GM15510 (cell line): ENCODE measurements around the gene ASCC1.

ENCODE experiments used
- POLR2A ChIP-seq: IDR thresholded peaks from 3 replicates; pipeline ENCODE4 v1.6.1; 2011; ENCODE audit warnings: borderline replicate concordance; ENCODE audit not compliant: insufficient read length; ENCODE audit errors: extremely low read depth

The ASCC1 gene

DNA sequence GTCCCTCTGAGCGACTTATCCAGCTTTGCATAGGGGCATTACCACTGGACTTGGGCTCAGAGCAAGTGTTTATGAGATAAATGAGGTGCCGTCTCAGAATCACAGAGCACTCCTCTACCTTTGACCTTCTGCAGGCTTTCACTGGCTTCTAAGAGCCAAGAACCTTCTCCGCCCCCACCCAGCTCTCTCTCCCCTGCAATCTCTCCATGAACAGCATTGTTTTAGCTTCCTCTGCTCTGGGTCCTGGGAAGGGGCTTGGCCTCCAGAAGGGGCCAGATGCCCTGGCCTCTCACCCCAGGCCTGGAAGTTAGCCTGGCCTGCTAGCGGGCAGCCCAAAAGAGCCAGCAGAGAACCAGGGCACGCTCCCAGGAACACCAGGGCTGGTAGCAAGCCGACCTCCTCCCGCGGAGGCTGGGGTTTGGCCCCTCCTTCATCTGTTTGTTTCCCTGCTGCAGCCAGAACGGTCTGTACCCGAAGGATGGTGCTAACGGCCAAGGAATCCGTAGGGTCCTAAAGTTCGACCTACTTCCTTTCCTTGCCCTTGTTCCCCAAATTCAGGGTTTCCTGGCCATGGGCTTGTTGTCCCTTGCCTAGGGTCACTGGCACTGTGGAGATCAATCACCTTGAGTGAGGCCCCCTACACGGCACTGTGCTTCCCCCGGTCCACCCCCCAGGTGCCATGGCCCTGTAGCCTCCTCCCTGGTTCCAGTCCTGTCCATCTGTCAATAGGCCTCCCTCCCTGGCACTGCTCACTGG is 38.9 kb upstream of the ASCC1 start:
- TF ChIP-seq POLR2A = no peak

DNA sequence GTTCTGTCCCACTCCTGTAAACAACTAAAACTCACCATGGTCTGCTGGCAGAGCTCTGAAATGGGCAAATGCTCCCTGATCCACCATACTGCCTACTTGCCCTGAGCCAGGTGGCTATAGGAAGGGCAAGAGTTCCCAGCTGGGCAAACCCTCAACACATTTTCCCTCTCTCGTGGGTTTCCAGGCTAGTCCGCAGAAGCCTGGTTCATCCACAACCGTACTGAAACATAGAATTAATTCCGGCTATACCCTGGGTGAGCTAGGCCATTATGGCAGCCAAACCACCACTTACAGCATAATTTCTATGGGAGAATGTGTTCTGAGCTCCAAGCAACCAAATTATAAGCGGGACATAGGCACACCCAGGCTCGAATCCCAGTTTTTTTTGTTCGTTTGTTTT is 37.5 kb upstream of the ASCC1 start:
- TF ChIP-seq POLR2A = no peak

DNA sequence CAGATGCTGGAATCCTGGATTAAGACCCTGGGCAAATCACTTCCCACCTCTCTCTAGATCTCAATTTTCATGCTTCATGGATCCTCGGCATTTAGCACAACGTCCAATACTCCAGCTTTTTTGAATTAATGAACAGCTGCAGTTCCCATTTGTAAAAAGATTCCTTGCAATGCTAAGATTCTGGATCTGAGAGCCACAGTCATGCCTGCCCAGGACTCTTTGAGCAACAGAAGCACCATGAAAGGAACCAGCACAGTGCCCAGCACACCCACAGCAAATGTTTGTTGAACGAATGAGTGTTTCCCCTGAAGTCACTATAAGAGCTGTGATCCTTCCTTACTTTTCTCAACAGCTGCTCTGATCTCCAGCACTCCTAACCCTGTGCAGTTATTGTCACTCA is 36.9 kb upstream of the ASCC1 start:
- TF ChIP-seq POLR2A = no peak

DNA sequence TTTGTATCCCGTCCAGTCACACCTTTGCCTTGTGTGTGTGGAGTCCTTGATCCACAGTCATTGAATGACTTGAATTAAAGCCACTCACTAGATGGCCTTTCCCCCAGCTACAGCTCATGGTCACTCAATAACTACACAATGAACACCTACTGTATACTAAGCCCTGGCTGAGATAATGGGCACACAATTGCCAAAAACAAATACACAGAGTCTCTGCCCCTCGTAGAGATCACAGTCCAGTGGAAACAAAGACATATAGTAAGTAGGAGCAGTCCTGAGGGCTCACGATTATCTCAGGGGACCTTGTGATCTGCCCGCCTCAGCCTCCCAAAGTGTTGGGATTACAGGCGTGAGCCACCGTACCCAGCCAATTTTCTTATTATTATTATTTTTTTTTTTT is 35.6 kb upstream of the ASCC1 start:
- TF ChIP-seq POLR2A = no peak

DNA sequence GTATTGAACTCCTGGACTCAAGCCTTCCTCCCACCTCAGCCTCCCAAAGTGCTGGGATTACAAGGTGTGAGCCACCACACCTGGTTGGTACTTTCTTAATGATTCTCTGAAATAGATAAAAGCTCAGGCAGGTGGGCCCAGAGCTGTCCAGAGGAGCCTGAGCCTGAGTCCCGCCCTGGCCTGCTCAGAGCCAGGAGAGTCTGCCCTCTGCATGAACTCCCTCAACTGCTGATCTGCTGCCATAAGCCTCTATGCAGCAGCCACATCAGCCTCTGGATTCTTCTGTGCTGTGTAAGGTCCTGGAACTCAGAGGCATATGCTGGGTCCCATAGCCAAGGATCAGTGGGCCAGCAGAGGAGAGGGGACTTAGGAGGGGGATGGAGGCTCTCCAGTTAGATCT is 34.6 kb upstream of the ASCC1 start:
- no peak for TF ChIP-seq POLR2A

DNA sequence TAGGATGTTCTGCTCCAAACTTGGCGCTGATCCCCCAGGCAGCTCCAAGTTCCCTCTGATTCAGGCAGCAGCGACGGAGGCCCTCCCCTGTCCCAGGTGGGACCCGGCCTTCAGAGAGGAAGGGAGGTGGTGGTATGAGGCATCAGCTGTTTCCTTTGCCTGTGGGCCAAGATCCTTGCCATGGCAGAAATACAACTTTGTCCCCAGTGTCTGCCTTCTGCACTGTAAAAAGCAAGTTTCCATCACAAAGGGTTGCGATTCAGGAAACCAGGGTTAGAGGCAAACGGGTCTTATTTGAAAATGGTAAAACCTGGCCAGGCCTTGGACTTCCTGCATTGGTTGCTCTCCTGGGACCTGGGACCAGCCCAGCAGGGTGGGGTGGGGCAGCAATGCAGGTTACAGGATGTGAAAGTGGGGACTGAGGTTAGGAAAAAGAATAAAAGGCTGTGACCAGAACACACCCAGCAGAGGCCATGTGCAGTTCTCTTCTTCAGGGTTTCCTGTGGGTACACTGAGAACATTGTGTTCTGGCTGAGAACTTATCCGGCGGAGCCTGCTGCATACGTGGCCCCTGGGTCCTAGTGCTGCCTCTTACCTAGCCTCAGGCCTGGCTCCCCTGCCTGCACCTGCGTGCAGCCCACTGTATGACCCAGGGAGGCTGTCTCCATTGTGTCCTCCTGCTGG is 32.5 kb upstream of the ASCC1 start:
- peak; percentile 72 for TF ChIP-seq POLR2A

DNA sequence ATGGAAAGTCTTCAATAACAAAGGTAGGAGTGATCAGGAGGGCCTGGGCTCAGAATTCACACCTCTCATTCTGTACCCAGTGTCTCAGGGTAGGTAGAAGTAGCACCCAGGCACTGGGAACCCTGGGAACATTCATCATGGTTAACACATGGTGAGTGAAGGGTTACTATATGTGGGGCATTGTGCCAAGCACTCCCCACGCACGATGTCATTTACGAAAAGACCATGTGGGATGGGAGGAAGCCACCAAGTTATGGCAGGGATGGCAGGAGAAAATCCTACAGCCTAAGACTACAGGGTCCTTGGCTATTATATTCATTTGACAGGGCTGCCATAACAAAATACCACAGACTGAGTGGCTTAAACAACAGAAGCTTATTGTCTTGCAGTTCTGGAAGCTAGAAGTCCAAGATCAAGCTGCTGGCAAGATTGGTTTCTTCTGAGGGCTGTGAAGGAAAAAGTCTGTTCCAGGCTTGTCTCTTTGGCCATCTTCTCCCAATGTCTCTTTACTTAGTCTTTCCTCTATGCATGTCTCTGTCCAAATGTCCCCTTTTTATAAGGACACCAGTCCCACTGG is 30.0 kb upstream of the ASCC1 start:
- no peak for TF ChIP-seq POLR2A

DNA sequence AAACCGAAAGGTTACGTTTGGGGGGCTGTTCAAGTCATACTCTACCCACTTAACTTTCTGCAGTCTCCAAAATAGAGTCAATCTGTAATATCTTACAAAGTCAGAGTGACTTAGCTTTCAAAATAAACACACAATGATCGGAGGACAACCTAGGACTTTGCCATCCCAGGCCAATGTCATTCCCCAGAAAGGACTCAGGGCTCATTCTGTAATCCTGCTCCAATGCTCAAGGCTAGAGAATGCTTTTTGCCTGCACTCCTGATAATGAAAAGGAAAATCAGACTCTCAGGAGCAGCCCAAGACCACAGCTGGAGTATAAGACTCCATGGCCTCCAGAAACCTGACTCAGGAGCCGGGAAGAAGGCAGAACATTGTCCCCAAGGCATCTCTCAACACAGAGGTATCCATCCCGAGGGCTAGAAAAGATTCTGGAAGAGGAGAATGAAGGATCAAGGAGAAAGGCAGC is 28.5 kb upstream of the ASCC1 start:
- no peak for TF ChIP-seq POLR2A

DNA sequence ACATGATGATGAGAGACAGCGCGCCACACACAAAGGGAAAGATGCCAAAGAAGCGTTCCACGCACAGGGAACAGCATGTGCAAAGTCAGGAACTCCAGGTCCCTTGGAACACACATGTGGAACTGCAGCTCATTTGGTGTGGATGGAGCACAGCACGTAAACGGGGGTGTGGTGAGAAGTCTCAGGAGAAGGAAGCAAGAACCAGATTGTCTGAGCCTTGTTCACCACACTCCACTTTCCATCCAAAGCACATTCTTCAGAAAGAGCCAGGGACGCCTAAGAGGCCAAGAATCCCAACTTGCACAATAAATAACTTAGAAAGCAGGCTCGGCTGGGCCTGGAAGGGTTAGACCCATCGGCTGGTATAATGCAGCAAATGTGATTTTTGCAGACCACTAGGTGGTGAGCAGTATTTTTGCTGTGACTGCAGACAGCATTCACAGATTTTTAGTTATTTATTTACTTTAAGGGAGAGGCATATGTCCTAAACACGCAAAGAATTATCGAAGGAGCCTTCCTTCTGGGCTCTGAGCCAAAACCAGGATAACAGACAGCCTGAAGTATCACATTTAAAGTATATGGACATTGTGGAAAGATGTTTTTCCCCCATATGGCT is 27.9 kb upstream of the ASCC1 start:
- TF ChIP-seq POLR2A = no peak

DNA sequence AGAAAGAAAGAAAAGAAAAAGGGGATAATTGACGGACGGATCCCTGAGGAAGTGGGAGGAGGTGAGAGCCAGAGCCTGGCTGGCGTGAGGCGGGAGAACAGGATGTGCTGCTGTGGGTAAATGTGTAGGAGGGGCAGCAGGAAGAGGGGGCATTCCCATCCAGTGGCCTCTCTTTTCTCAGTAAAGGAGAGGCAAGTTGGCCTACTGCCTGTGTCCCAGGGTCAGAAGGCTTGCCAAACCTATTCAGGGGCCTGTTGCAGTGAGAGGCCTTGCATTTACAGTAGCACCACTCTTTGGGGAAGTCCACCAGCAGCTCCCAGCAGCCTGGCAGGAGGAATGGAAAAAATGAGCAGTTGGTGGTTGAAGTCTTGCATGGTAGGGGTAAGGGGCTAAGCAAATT is 26.6 kb upstream of the ASCC1 start:
- no peak for TF ChIP-seq POLR2A

DNA sequence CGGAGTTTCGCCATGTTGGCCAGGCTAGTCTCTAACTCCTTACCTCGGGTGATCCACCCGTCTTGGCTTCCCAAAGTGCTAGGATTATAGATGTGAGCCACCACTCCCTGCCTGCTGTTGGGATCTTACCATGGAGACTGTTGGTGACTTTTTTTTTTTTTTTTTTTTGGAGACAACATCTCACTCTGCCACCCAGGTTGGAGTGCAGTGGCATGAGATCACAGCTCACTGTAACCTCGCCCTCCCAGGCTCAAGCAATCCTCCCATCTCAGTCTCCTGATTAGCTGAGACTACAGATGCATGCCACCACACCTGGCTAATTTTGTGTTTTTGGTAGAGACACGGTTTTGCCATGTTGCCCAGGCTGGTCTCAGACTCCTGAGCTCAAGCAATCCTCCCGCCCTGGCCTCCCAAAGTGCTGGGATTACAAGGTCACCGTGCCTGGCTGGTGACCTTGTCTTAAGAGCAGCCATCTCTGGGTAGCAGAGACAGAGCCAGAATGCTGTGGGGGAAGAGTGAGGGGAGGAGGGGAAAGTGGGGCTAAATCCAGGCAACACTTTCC is 25.7 kb upstream of the ASCC1 start:
- TF ChIP-seq POLR2A = no peak

DNA sequence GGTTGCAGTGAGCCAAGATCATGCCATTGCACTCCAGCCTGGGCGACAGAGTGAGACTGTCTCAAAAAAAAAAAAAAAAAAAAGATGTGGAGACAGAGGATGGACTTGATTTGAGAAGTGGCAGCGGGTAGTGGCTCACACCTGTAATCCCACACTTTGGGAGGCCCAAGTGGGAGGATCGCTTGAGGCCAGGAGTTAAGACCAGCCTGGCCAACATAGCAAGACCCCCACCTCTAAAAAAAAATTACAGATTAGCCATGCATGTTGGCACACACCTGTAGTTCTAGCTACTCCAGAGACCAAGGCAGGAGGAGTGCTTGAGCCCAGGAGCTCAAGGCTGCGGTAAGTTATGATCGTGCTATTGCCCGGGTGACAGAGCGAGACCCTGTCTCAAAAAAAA is 24.3 kb upstream of the ASCC1 start:
- TF ChIP-seq POLR2A = no peak

DNA sequence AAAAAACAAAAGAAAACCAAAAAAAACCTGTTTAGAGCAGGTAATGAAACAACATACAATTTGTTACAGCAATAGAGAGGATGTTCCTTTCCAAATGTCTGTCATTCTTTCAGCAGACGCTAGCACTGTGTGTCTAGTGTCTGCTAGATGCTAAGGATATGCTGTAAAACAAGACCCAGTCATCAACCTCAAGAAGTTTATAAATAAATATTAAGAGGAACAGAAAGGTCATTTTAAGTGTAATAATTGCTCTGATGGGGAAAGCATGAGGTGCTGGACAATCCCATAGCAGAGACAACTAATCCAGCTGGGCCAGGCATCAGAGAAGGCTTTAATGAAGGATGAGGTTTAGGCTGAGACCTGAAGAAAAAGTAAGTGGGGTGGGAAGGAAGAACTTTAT is 23.3 kb upstream of the ASCC1 start:
- no peak for TF ChIP-seq POLR2A

DNA sequence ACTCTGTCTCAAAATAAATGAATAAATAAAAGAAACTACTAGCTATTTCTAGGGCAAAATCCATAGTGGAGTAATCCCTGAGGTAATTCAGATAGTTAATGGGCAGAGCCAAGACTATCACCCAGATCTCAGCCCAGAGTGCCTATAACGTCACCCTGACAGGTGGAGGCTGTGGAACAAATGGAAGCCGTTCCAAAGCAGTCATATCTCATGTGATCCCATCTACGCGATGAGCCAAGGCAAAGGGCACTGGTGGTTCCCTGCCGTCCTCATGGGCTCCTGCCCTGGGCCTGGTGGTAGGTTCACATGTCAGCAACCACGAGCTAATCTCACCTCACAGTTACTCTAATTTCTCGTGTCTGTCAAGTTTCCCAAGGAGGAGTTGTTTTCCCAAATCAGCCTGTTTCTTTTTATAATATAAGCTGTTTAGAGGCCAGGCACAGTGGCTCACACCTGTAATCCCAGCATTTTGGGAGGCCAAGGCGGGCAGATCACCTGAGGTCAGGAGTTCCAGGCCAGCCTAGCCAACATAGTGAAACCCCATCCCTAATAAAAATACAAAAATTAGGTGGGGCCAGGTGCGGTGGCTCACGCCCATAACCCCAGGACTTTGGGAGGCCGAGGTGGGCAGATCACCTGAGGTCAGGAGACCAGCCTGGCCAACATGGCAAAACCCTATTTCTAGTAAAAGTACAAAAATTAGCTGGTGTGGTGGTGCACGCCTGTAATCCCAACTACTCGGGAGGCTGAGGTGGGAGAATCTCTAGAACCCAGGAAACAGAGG is 22.5 kb upstream of the ASCC1 start:
- TF ChIP-seq POLR2A = no peak
